HFF-Myc (cell line): ENCODE measurements around the gene ZNF853.
"Not testable (repeated sequence)": the region's sequence is repeated elsewhere in the genome, so short reads cannot be mapped to it uniquely, and the experiment has no call there.

Experiments used
- DNase-seq: peaks from one replicate; pipeline ENCODE4 v3.0.0-alpha.2; 2011; ENCODE audit warnings: low read depth; ENCODE audit errors: extremely low read depth
- H3K4me3 ChIP-seq: replicated peaks from 2 replicates; pipeline ENCODE4 v1.5.1; 2011; ENCODE audit warnings: low read depth, mild to moderate bottlenecking, control low read depth, low read length
- TF ChIP-seq, protein P1 (sequence below): IDR thresholded peaks from 2 replicates; pipeline ENCODE4 v1.5.1; 2012; ENCODE audit warnings: mild to moderate bottlenecking, low read depth, low read length, control low read depth; ENCODE audit errors: missing control alignments

The ZNF853 gene

DNA sequence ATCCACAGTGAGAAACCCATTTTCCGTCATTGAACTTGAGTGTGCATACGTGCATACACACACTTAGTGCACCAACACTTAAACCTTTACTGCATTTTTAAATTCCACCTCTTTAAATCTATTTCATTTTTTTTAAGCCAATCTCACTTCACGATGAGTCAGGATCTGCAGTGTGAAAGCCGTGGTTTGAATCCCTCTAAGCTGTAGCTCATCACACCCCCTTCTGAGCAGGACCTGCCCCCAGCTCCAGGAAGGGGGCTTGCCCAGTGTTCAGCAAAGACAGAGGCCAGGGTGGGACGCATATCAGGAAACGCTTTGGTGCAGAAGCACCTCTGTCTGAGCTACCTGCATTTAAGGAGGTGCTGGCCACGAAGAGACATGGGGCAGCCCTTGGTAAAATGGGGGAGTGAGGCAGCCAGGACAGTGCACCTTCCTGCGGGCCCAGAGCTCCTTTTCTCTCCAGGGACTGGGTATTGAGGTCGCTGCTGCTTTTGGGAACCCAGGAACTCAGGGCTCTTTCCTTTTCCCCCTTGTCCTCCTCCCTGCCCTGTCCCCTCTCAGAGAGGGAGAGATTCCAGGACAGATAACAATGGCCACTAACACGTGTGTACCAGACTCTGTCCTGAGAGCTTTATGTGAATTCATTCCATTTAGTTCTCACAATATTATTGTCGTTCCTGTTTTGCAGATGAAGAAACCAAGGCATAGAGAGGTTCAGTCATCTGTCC lies 43.4 kb downstream of the ZNF853 start:
- TF ChIP-seq, protein P1, sequence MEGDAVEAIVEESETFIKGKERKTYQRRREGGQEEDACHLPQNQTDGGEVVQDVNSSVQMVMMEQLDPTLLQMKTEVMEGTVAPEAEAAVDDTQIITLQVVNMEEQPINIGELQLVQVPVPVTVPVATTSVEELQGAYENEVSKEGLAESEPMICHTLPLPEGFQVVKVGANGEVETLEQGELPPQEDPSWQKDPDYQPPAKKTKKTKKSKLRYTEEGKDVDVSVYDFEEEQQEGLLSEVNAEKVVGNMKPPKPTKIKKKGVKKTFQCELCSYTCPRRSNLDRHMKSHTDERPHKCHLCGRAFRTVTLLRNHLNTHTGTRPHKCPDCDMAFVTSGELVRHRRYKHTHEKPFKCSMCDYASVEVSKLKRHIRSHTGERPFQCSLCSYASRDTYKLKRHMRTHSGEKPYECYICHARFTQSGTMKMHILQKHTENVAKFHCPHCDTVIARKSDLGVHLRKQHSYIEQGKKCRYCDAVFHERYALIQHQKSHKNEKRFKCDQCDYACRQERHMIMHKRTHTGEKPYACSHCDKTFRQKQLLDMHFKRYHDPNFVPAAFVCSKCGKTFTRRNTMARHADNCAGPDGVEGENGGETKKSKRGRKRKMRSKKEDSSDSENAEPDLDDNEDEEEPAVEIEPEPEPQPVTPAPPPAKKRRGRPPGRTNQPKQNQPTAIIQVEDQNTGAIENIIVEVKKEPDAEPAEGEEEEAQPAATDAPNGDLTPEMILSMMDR = no peak
- no peak overlapping the region for H3K4me3 ChIP-seq
- DNase-seq = no peak

DNA sequence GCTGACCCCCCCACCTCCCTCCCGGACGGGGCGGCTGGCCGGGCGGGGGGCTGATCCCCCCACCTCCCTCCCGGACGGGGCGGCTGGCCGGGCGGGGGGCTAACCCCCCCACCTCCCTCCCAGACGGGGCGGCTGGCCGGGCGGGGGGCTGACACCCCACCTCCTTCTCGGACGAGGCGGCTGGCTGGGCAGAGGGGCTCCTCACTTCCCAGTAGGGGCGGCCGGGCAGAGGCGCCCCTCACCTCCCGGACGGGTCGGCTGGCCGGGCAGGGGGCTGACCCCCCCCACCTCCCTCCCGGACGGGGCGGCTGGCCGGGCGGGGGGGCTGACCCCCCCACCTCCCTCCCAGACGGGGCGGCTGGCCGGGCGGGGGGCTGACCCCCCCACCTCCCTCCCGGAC lies 55.4 kb downstream of the ZNF853 start:
- not testable (repeated sequence) for DNase-seq, H3K4me3 ChIP-seq
